Coronary artery (tissue), 2 donors: ENCODE results near the gene CCDC87.
"Not testable (repeated sequence)": the region's sequence is repeated elsewhere in the genome, so short reads cannot be mapped to it uniquely, and the experiment has no call there.

Source experiments
- DNase-seq: peaks from one replicate; pipeline ENCODE4 v3.0.0-alpha.2; 2017; ENCODE audit warnings: low spot score
- H3K27ac ChIP-seq, 2 donors: fragments of 200-600 bp; sonication (generic); one replicate each; pipeline ENCODE4 v1.5.1; 2016 to 2019
- H3K4me3 ChIP-seq: fragments of 200-600 bp; sonication (generic); 2 replicates; pipeline ENCODE4 v1.5.1; 2016; ENCODE audit warnings: mild to moderate bottlenecking, moderate library complexity
- TF ChIP-seq, protein P1 (sequence below): fragments of 200-600 bp; sonication (generic); IDR thresholded peaks from one replicate; pipeline ENCODE4 v1.5.1; 2019; ENCODE audit warnings: antibody characterized with exemption

The CCDC87 gene

DNA sequence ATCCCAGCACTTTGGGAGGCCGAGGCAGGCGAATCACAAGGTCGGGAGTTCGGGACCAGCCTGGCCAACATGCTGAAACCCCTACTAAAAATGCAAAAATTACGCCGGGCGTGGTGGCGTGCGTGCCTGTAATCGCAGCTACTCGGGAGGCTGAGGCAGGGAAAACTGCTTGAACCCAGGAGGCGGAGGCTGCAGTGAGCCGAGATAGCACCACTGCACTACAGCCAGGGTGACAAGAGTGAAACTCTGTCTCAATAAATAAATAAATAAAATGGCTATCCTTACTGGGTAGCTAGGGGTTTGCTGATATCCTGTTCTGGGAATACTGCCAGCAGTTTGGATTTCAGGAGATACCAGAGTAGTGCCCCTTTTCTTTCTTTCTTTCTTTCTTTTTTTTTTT is 21.2 kb upstream of the CCDC87 start:
- Histone ChIP-seq H3K4me3 (no peak overlapping the region), H3K27ac (no peak overlapping the region)
- TF ChIP-seq, protein P1, sequence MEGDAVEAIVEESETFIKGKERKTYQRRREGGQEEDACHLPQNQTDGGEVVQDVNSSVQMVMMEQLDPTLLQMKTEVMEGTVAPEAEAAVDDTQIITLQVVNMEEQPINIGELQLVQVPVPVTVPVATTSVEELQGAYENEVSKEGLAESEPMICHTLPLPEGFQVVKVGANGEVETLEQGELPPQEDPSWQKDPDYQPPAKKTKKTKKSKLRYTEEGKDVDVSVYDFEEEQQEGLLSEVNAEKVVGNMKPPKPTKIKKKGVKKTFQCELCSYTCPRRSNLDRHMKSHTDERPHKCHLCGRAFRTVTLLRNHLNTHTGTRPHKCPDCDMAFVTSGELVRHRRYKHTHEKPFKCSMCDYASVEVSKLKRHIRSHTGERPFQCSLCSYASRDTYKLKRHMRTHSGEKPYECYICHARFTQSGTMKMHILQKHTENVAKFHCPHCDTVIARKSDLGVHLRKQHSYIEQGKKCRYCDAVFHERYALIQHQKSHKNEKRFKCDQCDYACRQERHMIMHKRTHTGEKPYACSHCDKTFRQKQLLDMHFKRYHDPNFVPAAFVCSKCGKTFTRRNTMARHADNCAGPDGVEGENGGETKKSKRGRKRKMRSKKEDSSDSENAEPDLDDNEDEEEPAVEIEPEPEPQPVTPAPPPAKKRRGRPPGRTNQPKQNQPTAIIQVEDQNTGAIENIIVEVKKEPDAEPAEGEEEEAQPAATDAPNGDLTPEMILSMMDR, result no peak
- DNase-seq, result no peak

DNA sequence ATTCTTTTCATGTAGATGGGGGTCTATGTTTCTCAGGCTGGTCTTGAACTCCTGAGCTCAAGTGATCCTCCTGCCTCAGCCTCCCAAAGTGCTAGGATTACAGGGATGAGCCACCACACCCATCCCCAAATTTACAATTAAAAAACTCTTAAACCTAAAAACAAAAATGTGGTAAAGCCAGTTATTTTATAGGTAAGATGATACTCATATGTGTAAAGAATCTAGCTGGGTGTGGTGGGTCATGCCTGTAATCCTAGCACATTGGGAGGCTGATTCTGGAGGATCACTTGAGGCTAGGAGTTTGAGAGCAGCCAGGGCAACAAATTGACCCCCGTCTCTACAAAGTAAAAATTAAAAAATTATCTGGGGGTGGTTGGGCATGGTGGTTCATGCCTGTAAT is 19.6 kb upstream of the CCDC87 start:
- Histone ChIP-seq H3K4me3 (no peak overlapping the region), H3K27ac (no peak overlapping the region)
- TF ChIP-seq, protein P1, result no peak
- DNase-seq, result no peak

DNA sequence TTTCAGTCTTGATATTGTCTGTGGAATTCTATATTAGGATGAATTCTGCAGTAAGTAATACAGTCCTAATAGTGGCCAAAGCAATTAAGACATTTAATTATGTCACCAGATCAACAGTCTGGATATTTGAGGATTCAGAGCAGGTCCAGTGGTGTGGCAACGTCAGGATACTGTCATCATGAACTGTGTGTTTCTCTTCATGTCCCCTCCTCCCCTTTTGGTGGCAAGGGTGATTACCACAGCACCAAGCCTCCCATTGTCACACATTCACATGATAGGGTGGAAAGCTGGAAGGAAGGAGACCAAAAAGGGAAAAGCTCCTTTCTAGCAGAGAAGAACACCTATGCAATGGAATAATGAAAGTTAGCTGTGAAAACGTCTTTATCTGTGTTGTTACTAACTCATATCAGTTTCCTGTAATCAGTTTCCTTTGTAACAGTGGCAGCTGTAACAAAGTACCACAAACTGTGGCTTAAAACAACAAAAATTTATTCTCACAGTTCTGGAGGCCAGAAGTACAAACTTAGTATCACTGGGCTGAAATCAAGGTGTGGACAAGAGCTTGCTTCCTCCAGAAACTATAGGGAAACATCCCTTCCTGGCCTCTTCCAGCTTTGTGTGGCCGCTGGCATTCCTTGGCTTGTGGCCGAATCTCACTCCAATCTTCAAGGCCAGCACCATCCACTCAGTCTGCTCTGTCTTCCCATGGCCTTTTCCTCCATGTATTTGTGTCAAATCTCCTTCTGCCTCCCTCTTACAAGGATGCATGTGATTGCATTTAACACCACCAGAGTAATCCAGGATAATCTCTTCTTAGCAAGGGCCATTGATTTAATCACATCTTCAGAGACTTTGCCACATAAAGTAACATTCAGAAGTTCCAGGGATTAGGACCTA is 17.1 kb upstream of the CCDC87 start:
- no peak for DNase-seq
- H3K4me3 ChIP-seq, result no peak overlapping the region
- no peak overlapping the region for H3K27ac ChIP-seq
- TF ChIP-seq, protein P1, result no peak

DNA sequence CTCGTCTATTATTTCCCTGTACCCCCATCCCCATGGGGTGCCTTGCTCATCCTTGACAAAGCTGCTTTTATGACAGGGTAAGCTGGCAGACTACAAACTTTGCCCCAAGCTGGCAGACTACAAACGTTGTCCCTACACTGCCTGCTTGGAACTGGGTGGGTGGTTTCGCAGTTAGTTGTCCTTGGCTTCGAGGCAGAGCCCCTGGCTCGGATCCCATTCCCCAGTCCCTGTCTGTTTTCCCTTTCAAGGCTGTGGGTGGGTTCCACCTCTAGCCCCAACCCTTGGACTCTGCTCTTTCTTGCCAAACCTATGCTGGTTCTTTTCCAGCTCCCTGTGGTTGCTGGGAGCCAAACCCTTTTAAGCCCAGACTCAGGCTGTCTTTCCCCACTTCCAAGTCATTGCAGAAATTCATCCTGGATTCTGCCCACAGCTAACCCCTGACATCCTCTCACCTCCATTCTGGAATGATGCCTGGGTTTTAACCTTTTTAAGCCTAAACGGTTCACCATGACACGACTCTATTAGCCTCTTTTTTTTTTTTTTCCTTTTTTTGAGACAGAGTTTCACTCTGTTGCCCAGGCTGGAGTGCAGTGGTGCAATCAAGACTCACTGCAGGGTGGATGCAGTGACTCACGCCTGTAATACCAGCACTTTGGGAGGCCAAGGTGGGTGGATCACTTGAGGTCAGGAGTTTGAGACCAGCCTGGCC is 14.4 kb upstream of the CCDC87 start:
- TF ChIP-seq, protein P1, result no peak
- peak; percentile 93 for DNase-seq
- Histone ChIP-seq H3K4me3 (no peak overlapping the region), H3K27ac (peak overlapping the region; percentile 63 to 87)

DNA sequence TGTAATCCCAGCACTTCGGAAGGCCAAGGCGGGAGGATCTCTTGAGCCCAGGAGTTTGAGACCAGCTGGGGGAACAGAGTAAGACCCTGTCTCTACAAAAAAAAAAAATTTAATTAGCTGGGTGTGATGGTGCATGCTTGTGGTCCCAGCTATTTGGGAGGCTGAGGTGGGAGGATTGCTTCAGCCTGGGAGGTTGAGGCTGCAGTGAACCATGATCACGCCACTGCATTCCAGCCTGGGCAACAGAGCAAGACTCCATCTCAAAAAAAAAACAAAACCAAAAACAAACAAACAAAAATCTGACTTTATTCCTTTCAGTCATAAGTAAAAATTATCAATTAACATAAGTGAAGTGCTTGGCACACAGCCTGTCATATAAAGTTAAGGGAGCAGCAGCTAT is 13.7 kb upstream of the CCDC87 start:
- H3K4me3 ChIP-seq, DNase-seq: not testable (repeated sequence)
- H3K27ac ChIP-seq, result peak overlapping the region; percentile 63 to 87

DNA sequence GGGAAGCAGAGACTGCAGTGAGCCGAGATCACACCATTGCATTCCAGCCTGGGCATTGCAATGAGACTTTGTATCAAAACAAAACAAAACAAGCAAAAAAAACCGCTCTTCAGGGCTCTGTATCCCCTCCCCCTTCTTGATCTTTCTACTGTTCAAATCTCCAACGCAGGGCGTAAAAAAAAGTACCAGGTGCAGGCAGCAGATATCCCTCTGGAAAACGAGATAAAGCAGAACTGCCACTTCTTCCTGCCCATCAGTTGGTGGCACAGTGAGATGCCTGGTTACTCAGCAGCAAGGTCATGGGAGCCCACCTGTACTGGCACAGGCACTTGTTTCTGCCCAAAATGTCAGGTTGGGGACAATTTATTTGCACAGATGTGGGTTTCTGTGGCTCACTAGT is 11.3 kb upstream of the CCDC87 start:
- Histone ChIP-seq H3K4me3 (no peak overlapping the region), H3K27ac (no peak overlapping the region)
- TF ChIP-seq, protein P1, result no peak
- no peak for DNase-seq

DNA sequence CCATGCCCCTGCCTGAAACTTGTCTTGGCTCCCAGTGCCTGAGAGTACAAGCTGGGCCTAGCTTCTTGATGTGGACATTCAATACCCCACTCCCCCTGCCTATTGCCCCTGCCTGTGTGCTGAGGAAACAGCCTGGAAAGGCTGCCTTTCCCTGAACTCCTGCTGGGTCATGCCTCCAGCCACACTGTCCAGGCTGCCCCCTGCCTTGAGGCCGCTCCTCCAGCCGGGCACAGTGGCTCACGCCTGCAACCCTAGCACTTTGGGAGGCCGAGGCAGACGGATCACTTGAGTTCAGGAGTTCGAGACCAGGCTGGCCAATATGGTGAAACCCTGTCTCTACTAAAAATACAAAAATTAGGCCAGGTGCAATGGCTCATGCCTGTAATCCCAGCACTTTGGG is 10.2 kb upstream of the CCDC87 start:
- TF ChIP-seq, protein P1, result no peak
- H3K4me3 ChIP-seq, result no peak overlapping the region
- DNase-seq, result no peak
- peak overlapping the region; percentile 4 to 69 for H3K27ac ChIP-seq
